Cardiac fibroblast (primary cell): ENCODE measurements around the gene GLUD1.
"Not testable (repeated sequence)": the region's sequence is repeated elsewhere in the genome, so short reads cannot be mapped to it uniquely, and the experiment has no call there.

Source experiments
- DNase-seq, 2 donors: peaks; one replicate each; pipeline versions ENCODE4 v3.0.0 to v3.0.0-alpha.2; 2010; ENCODE audit warnings: low read depth in 2 of 2
- H3K4me3 ChIP-seq, 2 donors: replicated peaks in 1 of 2; 1 replicate in 1 of 2; 2 replicates in 1 of 2; pipeline ENCODE4 v1.5.1; 2011; ENCODE audit warnings: low read depth in 2 of 2, low read length in 2 of 2, mild to moderate bottlenecking in 2 of 2, moderate library complexity in 1 of 2
- CTCF ChIP-seq: IDR thresholded peaks from one replicate; pipeline ENCODE4 v1.5.1; 2011; ENCODE audit warnings: low read depth, mild to moderate bottlenecking, low read length, inconsistent platforms

GLUD1 gene

GRCh38 chr10:87045434-87045938 is 49.2 kb downstream of the GLUD1 start:
- H3K4me3 ChIP-seq = no peak overlapping the region
- DNase-seq = no peak
- TF ChIP-seq CTCF = no peak

DNA sequence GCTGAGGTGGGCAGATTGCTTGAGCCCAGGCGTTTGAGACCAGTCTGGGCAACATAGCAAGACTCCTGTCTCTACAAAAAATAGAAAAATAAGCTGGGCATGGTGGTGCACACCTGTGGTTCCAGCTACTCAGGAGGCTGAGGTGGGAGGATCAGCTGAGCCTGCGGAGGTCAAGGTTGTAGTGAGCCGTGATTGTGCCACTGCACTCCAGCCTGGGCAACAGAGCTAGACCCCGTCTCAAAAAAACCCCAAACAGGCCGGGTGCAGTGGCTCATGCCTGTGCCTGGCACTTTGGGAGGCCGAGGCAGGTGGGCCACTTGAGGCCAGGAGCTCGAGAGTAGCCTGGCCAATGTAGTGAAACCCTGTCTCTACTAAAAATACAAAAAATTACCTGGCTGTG is 51.1 kb downstream of the GLUD1 start:
- H3K4me3 ChIP-seq, DNase-seq: not testable (repeated sequence)

DNA sequence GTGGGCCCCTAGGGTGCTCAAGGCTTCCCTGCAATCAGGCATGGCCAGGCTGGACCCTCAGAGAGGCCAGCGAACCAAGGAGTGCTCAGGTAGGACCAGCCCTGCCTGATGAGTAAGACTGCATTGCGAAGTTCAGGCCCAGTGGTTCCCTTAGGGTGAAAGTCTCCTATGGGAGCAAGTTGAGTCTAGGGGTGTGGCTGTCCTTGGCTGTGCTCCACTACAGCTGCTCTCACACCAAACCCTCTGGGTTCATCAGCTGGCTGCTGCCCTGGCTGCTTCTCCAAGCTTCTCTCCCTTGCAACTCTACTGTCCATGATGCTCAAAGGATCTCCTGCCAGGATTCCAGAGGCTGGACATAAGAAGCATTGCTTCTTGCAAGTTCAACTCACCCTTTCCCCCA is 55.9 kb downstream of the GLUD1 start:
- no peak overlapping the region for H3K4me3 ChIP-seq
- DNase-seq = peak; percentile 6 to 27
- no peak for TF ChIP-seq CTCF

GRCh38 chr10:87038286-87038717 is 56.3 kb downstream of the GLUD1 start:
- no peak overlapping the region for H3K4me3 ChIP-seq
- DNase-seq = peak in 1 of 2 donors; percentile 11
- no peak for TF ChIP-seq CTCF

DNA sequence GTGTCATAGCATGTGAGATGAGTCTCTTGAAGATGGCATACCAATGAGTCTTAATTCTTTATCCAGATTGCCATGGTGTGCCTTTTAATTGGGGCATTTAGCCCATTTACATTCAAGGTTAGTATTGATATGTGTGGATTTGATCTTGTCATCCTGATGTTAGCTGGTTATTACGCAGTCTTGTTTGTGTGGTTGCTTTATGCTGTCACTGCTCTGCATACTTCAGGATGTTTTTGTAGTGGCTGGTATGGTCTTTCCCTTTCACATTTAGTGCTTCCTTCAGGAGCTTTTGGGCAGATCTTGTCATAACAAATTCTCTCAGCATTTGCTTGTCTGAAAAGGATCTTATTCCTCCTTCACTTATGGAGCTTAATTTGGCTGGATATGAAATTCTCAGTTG is 58.0 kb downstream of the GLUD1 start:
- no peak for DNase-seq
- TF ChIP-seq CTCF = no peak
- no peak overlapping the region for H3K4me3 ChIP-seq

DNA sequence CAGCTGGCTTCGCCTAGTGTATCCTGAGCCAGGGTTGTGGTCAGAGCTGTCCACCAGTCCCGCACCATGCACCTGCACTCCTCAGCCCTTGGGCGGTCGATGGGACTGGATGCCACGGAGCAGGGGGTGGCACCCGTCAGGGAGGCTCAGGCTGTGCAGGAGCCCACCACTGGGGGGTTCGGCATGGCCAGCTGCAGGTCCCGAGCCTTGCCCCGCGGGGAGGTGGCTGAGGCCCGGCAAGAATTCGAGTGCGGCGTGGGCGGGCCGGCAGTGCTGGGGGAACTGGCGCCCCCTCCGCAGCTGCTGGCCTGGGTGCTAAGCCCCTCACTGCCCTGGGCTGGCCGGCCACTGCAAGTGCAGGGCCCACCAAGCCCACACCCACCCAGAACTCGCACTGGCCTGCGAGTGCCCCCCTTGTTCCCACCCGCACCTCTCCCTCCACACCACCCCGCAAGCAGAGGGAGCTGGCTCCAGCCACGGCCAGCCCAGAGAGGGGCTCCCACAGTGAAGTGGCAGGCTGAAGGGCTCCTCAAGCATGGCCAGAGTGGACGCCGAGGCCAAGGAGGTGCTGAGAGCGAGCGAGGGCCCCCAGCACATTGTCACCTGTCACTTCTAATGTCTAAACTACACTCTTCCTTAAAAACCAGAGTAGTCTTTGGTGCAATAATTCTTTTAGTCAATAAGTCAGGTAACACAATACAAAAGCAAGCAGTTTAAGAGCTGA is 63.6 kb downstream of the GLUD1 start:
- no peak for DNase-seq
- no peak overlapping the region for H3K4me3 ChIP-seq
- no peak for TF ChIP-seq CTCF

DNA sequence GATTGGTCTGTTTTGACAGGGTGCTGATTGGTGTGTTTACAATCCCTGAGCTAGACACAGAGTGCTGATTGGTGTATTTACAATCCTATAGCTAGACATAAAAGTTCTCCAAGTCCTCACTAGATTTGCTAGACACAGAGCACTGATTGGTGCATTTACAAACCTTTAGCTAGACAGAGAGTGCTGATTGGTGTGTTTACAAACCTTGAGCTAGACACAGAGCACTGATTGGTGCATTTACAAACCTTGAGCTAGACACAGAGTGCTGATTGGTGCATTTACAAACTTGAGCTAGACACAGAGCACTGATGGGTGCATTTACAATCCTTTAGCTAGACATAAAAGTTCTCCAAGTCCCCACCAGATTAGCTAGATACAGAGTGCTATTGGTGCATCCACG is 64.2 kb downstream of the GLUD1 start:
- DNase-seq, H3K4me3 ChIP-seq: not testable (repeated sequence)

DNA sequence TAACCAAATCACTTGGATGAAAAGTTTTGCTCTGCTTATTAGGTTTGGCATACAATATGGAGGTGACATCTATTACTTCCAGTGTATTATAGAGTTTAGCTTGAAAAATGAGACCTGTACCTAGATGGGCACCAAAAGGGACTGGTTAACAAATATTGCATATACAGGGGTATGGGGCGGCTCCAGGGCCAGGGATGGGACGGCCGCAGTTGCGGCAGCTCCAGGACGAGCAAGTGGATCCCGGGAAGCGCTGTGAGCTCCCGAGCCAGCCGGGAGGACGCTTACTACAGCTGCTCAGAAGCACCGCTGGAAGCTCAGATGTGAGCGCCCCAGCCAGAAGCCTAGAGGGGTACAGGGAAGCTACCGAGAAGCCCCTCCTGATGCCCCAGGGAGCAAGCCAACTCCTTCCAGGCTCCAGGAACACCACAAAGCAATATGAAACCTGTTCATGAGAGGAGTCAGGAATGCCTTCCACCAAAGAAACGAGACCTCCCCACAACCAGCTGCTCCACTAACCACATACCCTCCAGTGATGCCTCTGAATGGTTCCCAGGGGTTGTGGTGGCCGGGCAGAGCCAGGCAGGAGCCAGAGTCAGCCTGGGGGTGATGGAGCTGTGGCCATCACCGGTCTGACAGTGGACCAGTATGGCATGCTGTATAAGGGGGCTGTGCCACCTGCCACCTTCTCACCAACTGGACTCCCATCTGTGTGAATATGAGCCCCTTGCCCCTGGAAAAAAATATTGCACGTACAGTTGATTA is 67.7 kb downstream of the GLUD1 start:
- H3K4me3 ChIP-seq, DNase-seq: not testable (repeated sequence)

- DNase-seq = peak; percentile 75 to 83
Observed at GRCh38 chr10:87025285-87025958, 69.2 kb downstream of the GLUD1 start.

DNA sequence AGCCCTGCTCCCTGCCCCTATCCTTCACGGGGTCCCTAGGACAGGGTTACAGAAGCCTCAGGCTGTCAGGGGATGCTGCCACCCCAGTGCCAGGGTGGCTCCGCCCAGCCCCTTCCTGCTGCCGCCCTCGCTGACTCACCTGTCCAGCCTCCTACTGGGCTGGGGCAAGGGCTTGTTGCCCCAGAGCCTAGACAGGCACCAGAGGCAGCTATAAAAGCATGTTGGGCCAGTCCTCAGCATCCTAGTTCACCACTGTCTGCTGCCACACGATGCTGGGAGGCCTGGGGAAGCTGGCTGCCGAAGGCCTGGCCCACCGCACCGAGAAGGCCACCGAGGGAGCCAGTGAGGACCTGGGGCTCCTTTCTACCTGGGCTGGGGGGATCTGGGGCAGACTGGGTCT is 74.6 kb downstream of the GLUD1 start, which contains the start of gene FAM25A:
Gene FAM25A (plus strand): TSS at position 239 of the 400 bp plus-strand sequence. CDS start 31 bp downstream, at position 270.
- not testable (repeated sequence) for DNase-seq, H3K4me3 ChIP-seq

More at GRCh38 chr10:87025285-87025958, 69.2 kb downstream of the GLUD1 start:
- not testable (repeated sequence) for H3K4me3 ChIP-seq

DNA sequence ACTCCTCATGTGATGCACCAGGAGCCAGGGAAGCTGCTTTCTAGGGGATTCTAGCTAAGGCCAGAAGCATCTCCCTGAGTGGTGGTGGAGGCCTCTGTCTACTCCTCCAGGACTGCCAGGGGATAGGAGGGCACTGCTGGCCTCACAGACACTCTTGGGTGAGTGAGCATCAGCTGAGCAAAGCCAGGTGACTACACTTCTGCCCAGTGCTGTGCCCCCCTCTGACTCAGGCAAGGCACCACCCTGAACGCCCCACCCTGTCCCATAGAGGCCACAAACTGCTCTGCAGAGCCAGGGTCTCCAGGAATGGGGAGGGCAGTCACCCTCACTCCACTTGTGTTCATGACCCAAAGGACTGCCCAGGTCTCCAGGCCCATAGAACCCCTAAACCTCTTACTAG is 75.1 kb downstream of the GLUD1 start:
- not testable (repeated sequence) for H3K4me3 ChIP-seq, DNase-seq

GRCh38 chr10:87019066-87019465 is 75.6 kb downstream of the GLUD1 start:
- not testable (repeated sequence) for DNase-seq, H3K4me3 ChIP-seq
